ENCODE data around the gene HSPA2. TPM values are rescaled to one million over a fixed set of nuclear protein-coding genes. Genes with fewer than 3 reads are reported as not detected.
A peak's percentile ranks its signal among the peaks of the same experiment; 100 is the strongest.

HSPA2 gene
- total and polyA plus RNA-seq, 2 experiments from 2014 or later, result 28.9 to 31.4 TPM

- Histone ChIP-seq H3K9ac (no peak overlapping the region), H3K4me3 (no peak overlapping the region), H4K20me1 (ENCODE audit: insufficient read depth) (no peaks in the 10 kb centered on the region), H3K27me3 (replicated peaks; ENCODE audit: insufficient read depth) (no peaks in the 10 kb centered on the region), H3K9me2 (ENCODE audit: insufficient read depth) (no peaks in the 10 kb centered on the region), H3K9me3 (ENCODE audit: low read depth) (no peaks in the 10 kb centered on the region), H3K36me3 (ENCODE audit: low read depth) (no peaks in the 10 kb centered on the region), H2AFZ (no peak overlapping the region), H3K79me2 (ENCODE audit: insufficient read depth) (no peaks in the 10 kb centered on the region), H3K4me2 (ENCODE audit: unreplicated experiment) (no peak overlapping the region), H3F3A (ENCODE audit: insufficient read depth) (no peaks in the 10 kb centered on the region), H3K4me1 (ENCODE audit: insufficient read depth) (peaks cover 3% of the 10 kb centered on the region; the same call in 1 of the 2 replicates), H3K27ac (no peak overlapping the region)
- WGBS, 2 experiments (ENCODE audit: low coverage in 1 of 2, low lambda C conversion rate in 2 of 2, missing lambda C conversion rate in 2 of 2), result 74 to 76% methylated on average over 2 of the region's 2 CpGs
- in situ Hi-C loops (cut with MboI), result no loop called here
- no peak for DNase-seq
- no peak for TF ChIP-seq EZH2phosphoT487 (IDR thresholded peaks at IDR 0.05; ENCODE audit: insufficient read depth, low read depth)
- no peak for TF ChIP-seq EZH2 (IDR thresholded peaks at IDR 0.05; ENCODE audit: insufficient read depth, poor library complexity, severe bottlenecking)
Measured at GRCh38 chr14:64581363-64581762, 40.8 kb downstream of the HSPA2 start.

DNA sequence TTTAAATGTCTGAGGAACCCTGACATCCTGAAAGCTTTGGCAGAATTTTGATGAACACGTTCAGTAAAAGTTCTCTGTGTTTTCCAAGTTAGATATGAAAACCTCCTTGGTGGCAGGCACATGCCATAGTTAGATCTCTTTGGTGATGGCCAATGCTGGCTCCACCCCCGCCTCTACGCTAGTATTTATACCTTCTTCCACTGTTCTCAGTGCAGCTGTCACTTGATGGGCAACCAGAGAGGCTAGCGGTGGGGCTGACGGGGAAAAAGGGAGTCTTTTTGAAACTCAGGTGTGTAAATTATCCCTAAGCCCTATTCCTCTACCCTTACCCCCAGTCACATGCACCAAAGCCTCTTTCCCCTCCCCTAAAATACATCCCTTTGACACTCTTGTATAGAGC lies 41.3 kb downstream of the HSPA2 start:
- H3K9me3 ChIP-seq (ENCODE audit: low read depth), result no peaks in the 10 kb centered on the region
- H3K9ac ChIP-seq, result no peak overlapping the region
- DNase-seq, result no peak
- H4K20me1 ChIP-seq (ENCODE audit: insufficient read depth), result no peaks in the 10 kb centered on the region
- no peaks in the 10 kb centered on the region for H3K79me2 ChIP-seq (ENCODE audit: insufficient read depth)
- no peaks in the 10 kb centered on the region for H3K27me3 ChIP-seq (replicated peaks; ENCODE audit: insufficient read depth)
- peaks cover 3% of the 10 kb centered on the region; the same call in 1 of the 2 replicates for H3K4me1 ChIP-seq (ENCODE audit: insufficient read depth)
- no peak overlapping the region for H2AFZ ChIP-seq
- no peak overlapping the region for H3K4me3 ChIP-seq
- H3K27ac ChIP-seq, result no peak overlapping the region
- H3F3A ChIP-seq (ENCODE audit: insufficient read depth), result no peaks in the 10 kb centered on the region
- no peaks in the 10 kb centered on the region for H3K36me3 ChIP-seq (ENCODE audit: low read depth)
- in situ Hi-C loops (cut with MboI), result no loop called here
- H3K9me2 ChIP-seq (ENCODE audit: insufficient read depth), result no peaks in the 10 kb centered on the region
- TF ChIP-seq EZH2phosphoT487 (IDR thresholded peaks at IDR 0.05; ENCODE audit: insufficient read depth, low read depth), result no peak
- no peak for TF ChIP-seq EZH2 (IDR thresholded peaks at IDR 0.05; ENCODE audit: insufficient read depth, poor library complexity, severe bottlenecking)
- WGBS, 2 experiments (ENCODE audit: low coverage in 1 of 2, low lambda C conversion rate in 2 of 2, missing lambda C conversion rate in 2 of 2), result 85% methylated on average over 5 of the region's 5 CpGs
- H3K4me2 ChIP-seq (ENCODE audit: unreplicated experiment), result no peak overlapping the region

DNA sequence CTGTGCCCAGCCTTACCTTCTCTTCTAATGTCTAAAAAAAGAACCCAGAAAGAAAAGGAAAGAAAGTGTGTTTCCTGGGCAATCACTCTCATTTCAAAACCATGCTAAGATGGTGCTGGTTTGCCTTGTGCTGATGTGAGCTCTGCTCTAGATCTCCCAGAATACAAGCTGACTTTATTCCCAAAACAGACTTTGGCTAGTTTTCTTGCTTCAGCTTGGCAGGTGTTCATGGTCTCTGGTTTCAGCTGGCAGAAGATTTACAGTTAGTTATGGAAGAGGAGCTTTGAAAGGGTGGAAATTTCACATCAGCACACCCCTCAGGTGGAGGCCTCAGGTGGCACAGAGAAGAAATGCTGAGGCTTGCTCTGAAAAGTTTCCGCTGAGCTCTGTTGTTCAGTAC lies 43.6 kb downstream of the HSPA2 start:
- Histone ChIP-seq H3K4me3 (no peak overlapping the region), H3K27me3 (replicated peaks; ENCODE audit: insufficient read depth) (no peaks in the 10 kb centered on the region), H3K9me3 (ENCODE audit: low read depth) (no peaks in the 10 kb centered on the region), H4K20me1 (ENCODE audit: insufficient read depth) (no peaks in the 10 kb centered on the region), H3K27ac (no peak overlapping the region), H2AFZ (no peak overlapping the region), H3K9ac (no peak overlapping the region), H3K79me2 (ENCODE audit: insufficient read depth) (no peaks in the 10 kb centered on the region), H3K4me2 (ENCODE audit: unreplicated experiment) (no peak overlapping the region), H3K4me1 (ENCODE audit: insufficient read depth) (peaks cover 3% of the 10 kb centered on the region; the same call in 1 of the 2 replicates), H3K36me3 (ENCODE audit: low read depth) (no peaks in the 10 kb centered on the region), H3F3A (ENCODE audit: insufficient read depth) (no peaks in the 10 kb centered on the region), H3K9me2 (ENCODE audit: insufficient read depth) (no peaks in the 10 kb centered on the region)
- 100% methylated on average over 1 of the region's 1 CpG for WGBS, 2 experiments (ENCODE audit: low coverage in 1 of 2, low lambda C conversion rate in 2 of 2, missing lambda C conversion rate in 2 of 2)
- in situ Hi-C loops (cut with MboI), result no loop called here
- DNase-seq, result no peak
- TF ChIP-seq EZH2 (IDR thresholded peaks at IDR 0.05; ENCODE audit: insufficient read depth, poor library complexity, severe bottlenecking) (no peak), EZH2phosphoT487 (IDR thresholded peaks at IDR 0.05; ENCODE audit: insufficient read depth, low read depth) (no peak)

GRCh38 chr14:64591809-64592208 lies 51.3 kb downstream of the HSPA2 start:
- Histone ChIP-seq H3F3A (ENCODE audit: insufficient read depth) (no peaks in the 10 kb centered on the region), H3K4me3 (no peak overlapping the region), H3K9ac (no peak overlapping the region), H3K27ac (no peak overlapping the region), H3K4me1 (ENCODE audit: insufficient read depth) (no peaks in the 10 kb centered on the region), H3K9me3 (ENCODE audit: low read depth) (no peaks in the 10 kb centered on the region), H3K36me3 (ENCODE audit: low read depth) (no peaks in the 10 kb centered on the region), H4K20me1 (ENCODE audit: insufficient read depth) (no peaks in the 10 kb centered on the region), H3K9me2 (ENCODE audit: insufficient read depth) (no peaks in the 10 kb centered on the region), H2AFZ (no peak overlapping the region), H3K4me2 (ENCODE audit: unreplicated experiment) (no peak overlapping the region), H3K27me3 (replicated peaks; ENCODE audit: insufficient read depth) (no peaks in the 10 kb centered on the region), H3K79me2 (ENCODE audit: insufficient read depth) (no peaks in the 10 kb centered on the region)
- in situ Hi-C loops (cut with MboI), result no loop called here
- DNase-seq, result peak; percentile 12
- WGBS, 2 experiments (ENCODE audit: low coverage in 1 of 2, low lambda C conversion rate in 2 of 2, missing lambda C conversion rate in 2 of 2), result 66 to 75% methylated on average over 3 of the region's 3 CpGs
- TF ChIP-seq EZH2phosphoT487 (IDR thresholded peaks at IDR 0.05; ENCODE audit: insufficient read depth, low read depth), result no peak
- TF ChIP-seq EZH2 (IDR thresholded peaks at IDR 0.05; ENCODE audit: insufficient read depth, poor library complexity, severe bottlenecking), result no peak

Small RNAs within 50 kb of the gene (small RNA-seq; reads per million reads assigned to genes)
- not detected for gene AL049869.4 (ENCODE audit: low read depth, low replicate concordance)

Other genes with a start within 250 kb of the HSPA2 start
- gene ESR2, start 246.4 kb upstream of the HSPA2 start, total RNA-seq (2014; rRNA removed; shearing (Covaris generic)), result not detected in 2 replicates
- gene ESR2, start 246.4 kb upstream of the HSPA2 start, polyA plus RNA-seq (2016; fragmentation: Nextera tagmentation; extraction: Ambion mirVana), result not detected in 2 replicates
- gene MTHFD1, start 152.4 kb upstream of the HSPA2 start, total RNA-seq (2014; rRNA removed; shearing (Covaris generic)), result 23.4 and 24.1 TPM in 2 replicates
- gene MTHFD1, start 152.4 kb upstream of the HSPA2 start, polyA plus RNA-seq (2016; fragmentation: Nextera tagmentation; extraction: Ambion mirVana), result 45.6 and 52.9 TPM in 2 replicates
- gene AKAP5, start 75.2 kb upstream of the HSPA2 start, total RNA-seq (2014; rRNA removed; shearing (Covaris generic)), result 0.22 and 0.89 TPM in 2 replicates
- gene AKAP5, start 75.2 kb upstream of the HSPA2 start, polyA plus RNA-seq (2016; fragmentation: Nextera tagmentation; extraction: Ambion mirVana), result 0.08 and 0.19 TPM in 2 replicates
- gene ZBTB25, start 36.9 kb upstream of the HSPA2 start, total RNA-seq (2014; rRNA removed; shearing (Covaris generic)), result 3.6 and 7.0 TPM in 2 replicates
- gene ZBTB25, start 36.9 kb upstream of the HSPA2 start, polyA plus RNA-seq (2016; fragmentation: Nextera tagmentation; extraction: Ambion mirVana), result 8.0 and 12.5 TPM in 2 replicates
- gene ZBTB1, start 36.0 kb upstream of the HSPA2 start, total RNA-seq (2014; rRNA removed; shearing (Covaris generic)), result 46.9 and 60.0 TPM in 2 replicates
- 37.5 and 39.1 TPM in 2 replicates for gene ZBTB1, start 36.0 kb upstream of the HSPA2 start, polyA plus RNA-seq (2016; fragmentation: Nextera tagmentation; extraction: Ambion mirVana)
- gene PPP1R36, start 9.2 kb downstream of the HSPA2 start, total RNA-seq (2014; rRNA removed; shearing (Covaris generic)), result 1.6 TPM in 1 of 2 replicates, not detected in the other
- gene PPP1R36, start 9.2 kb downstream of the HSPA2 start, polyA plus RNA-seq (2016; fragmentation: Nextera tagmentation; extraction: Ambion mirVana), result 1.8 and 2.0 TPM in 2 replicates
- 4.6 and 6.9 TPM in 2 replicates for gene PLEKHG3, start 163.7 kb downstream of the HSPA2 start, total RNA-seq (2014; rRNA removed; shearing (Covaris generic))
- gene PLEKHG3, start 163.7 kb downstream of the HSPA2 start, polyA plus RNA-seq (2016; fragmentation: Nextera tagmentation; extraction: Ambion mirVana), result 2.1 and 2.4 TPM in 2 replicates

Measured in GM23248 (cell line).